CD14-positive monocyte (primary cell): ENCODE data around the gene MIXL1. TPM values are rescaled to one million over a fixed set of nuclear protein-coding genes. Genes with fewer than 3 reads are reported as not detected.
"Not testable (repeated sequence)": the region's sequence is repeated elsewhere in the genome, so short reads cannot be mapped to it uniquely, and the experiment has no call there.

ENCODE experiments used
- DNase-seq, 3 donors: peaks; one replicate each; pipeline ENCODE4 v3.0.0-alpha.2; 2011 to 2022
- H2AFZ ChIP-seq: 2 replicates; pipeline ENCODE4 v1.6.0; 2012; ENCODE audit warnings: mild to moderate bottlenecking, low read depth, low read length, inconsistent platforms; ENCODE audit not compliant: insufficient read depth, poor library complexity, severe bottlenecking
- H3K27ac ChIP-seq, 2 donors: 1 replicate in 1 of 2; 2 replicates in 1 of 2; pipeline ENCODE4 v1.5.1; 2012 to 2013; ENCODE audit warnings: low read length in 2 of 2, control low read depth in 1 of 2, inconsistent platforms in 1 of 2, low read depth in 1 of 2, mild to moderate bottlenecking in 1 of 2
- H3K27me3 ChIP-seq, 2 donors: one replicate each; pipeline versions ENCODE4 v1.6.0 to v1.6.1; 2011 to 2013; ENCODE audit warnings: low read length in 2 of 2; ENCODE audit not compliant: control insufficient read depth in 2 of 2, insufficient read depth in 2 of 2
- H3K36me3 ChIP-seq, 2 donors: replicated peaks in 1 of 2; 1 replicate in 1 of 2; 2 replicates in 1 of 2; pipeline versions ENCODE4 v1.5.1 to v1.6.1; 2012 to 2013; ENCODE audit warnings: low read length in 2 of 2, control low read depth in 1 of 2, inconsistent platforms in 1 of 2, mild to moderate bottlenecking in 1 of 2; ENCODE audit not compliant: insufficient read depth in 2 of 2, control insufficient read depth in 1 of 2
- H3K4me1 ChIP-seq, 2 donors: 1 replicate in 1 of 2; 2 replicates in 1 of 2; pipeline versions ENCODE4 v1.5.1 to v1.6.1; 2012 to 2013; ENCODE audit warnings: low read length in 2 of 2, control low read depth in 1 of 2, inconsistent platforms in 1 of 2, mild to moderate bottlenecking in 1 of 2, moderate library complexity in 1 of 2; ENCODE audit not compliant: insufficient read depth in 2 of 2, control insufficient read depth in 1 of 2
- H3K4me2 ChIP-seq: replicated peaks from 2 replicates; pipeline ENCODE3; 2012; ENCODE audit warnings: low read length, moderate library complexity, mild to moderate bottlenecking; ENCODE audit not compliant: poor library complexity, severe bottlenecking; ENCODE audit errors: extremely low read depth
- H3K4me3 ChIP-seq, 3 experiments: fragments of 200-600 bp in 1 of 3; sonication (generic) in 1 of 3; replicated peaks in 1 of 3; 1 replicate in 2 of 3; 2 replicates in 1 of 3; pipeline ENCODE4 v1.5.1; 2011 to 2013; ENCODE audit warnings: low read length in 3 of 3, mild to moderate bottlenecking in 3 of 3, control low read depth in 2 of 3, low read depth in 2 of 3, inconsistent platforms in 1 of 3, moderate library complexity in 1 of 3
- H3K79me2 ChIP-seq: 2 replicates; pipeline ENCODE4 v1.6.0; 2012; ENCODE audit warnings: mild to moderate bottlenecking, control low read depth, inconsistent platforms, low read length, moderate library complexity; ENCODE audit not compliant: insufficient read depth
- H3K9ac ChIP-seq: 2 replicates; pipeline ENCODE4 v1.6.0; 2017; ENCODE audit warnings: low read length, mild to moderate bottlenecking; ENCODE audit not compliant: insufficient read depth, poor library complexity, severe bottlenecking
- H3K9me3 ChIP-seq, 2 donors: replicated peaks in 1 of 2; 1 replicate in 1 of 2; 2 replicates in 1 of 2; pipeline versions ENCODE4 v1.5.1 to v1.6.1; 2012 to 2013; ENCODE audit warnings: low read length in 2 of 2, control low read depth in 1 of 2; ENCODE audit not compliant: control insufficient read depth in 1 of 2, insufficient read depth in 1 of 2
- H4K20me1 ChIP-seq: 2 replicates; pipeline ENCODE4 v1.6.0; 2012; ENCODE audit warnings: mild to moderate bottlenecking, low read length, control low read depth, moderate library complexity; ENCODE audit not compliant: insufficient read depth
- H3K27ac Mint-ChIP-seq, 7 donors: one replicate each; pipeline ENCODE4 v1.8.0; 2020; ENCODE audit warnings: mild to moderate bottlenecking in 7 of 7, mixed read lengths in 7 of 7, moderate library complexity in 6 of 7, inconsistent platforms in 2 of 7
- H3K27me3 Mint-ChIP-seq, 3 donors: one replicate each; pipeline ENCODE4 v1.8.0; 2021 to 2022; ENCODE audit warnings: low read depth in 3 of 3, mild to moderate bottlenecking in 3 of 3, mixed read lengths in 3 of 3, moderate library complexity in 3 of 3, inconsistent platforms in 1 of 3
- H3K36me3 Mint-ChIP-seq, 2 donors: one replicate each; pipeline ENCODE4 v1.8.0; 2020; ENCODE audit warnings: mixed read lengths in 2 of 2, inconsistent platforms in 1 of 2, mild to moderate bottlenecking in 1 of 2
- H3K4me1 Mint-ChIP-seq: one replicate; pipeline ENCODE4 v1.8.0; 2020; ENCODE audit warnings: mild to moderate bottlenecking, mixed read lengths
- H3K4me3 Mint-ChIP-seq, 2 donors: one replicate each; pipeline ENCODE4 v1.8.0; 2020; ENCODE audit warnings: mild to moderate bottlenecking in 2 of 2, mixed read lengths in 2 of 2, moderate library complexity in 1 of 2
- H3K9me3 Mint-ChIP-seq, 7 donors: one replicate each; pipeline ENCODE4 v1.8.0; 2020 to 2022; ENCODE audit warnings: mixed read lengths in 7 of 7, mild to moderate bottlenecking in 6 of 7, moderate library complexity in 6 of 7, inconsistent platforms in 2 of 7
- WGBS: methylation state at CpG from one replicate; pipeline ENCODE4 v1.1.5; 2013; ENCODE audit warnings: missing lambda C conversion rate; ENCODE audit not compliant: insufficient coverage; 5-methylcytosine and 5-hydroxymethylcytosine counted together
- intact Hi-C, 2 donors: fragments of 100-400 bp; cut with micrococcal nuclease; formaldehyde crosslinking; loops; one replicate each; pipeline versions ENCODE4 v1.15.0 to v1.15.1; 2023
- polyA plus RNA-seq, 3 donors: library from polyadenylated mRNA; depleted of rRNA in 1 of 3; unstranded in 2 of 3; stranded (reverse) in 1 of 3; fragments of 300-500 nt in 2 of 3; fragments of >200 nt in 1 of 3; fragmentation: Illumina TruSeq in 2 of 3; gene quantifications; 1 replicate in 2 of 3; 2 replicates in 1 of 3; pipeline ENCODE4 v1.2.3, GENCODE V29; 2012 to 2021
- TF ChIP-seq, protein P1 (sequence below): fragments of 200-600 bp; IDR thresholded peaks from one replicate; pipeline ENCODE4 v1.8.0; 2022; ENCODE audit warnings: antibody characterized with exemption, mild to moderate bottlenecking

The MIXL1 gene
- polyA plus RNA-seq, 3 donors = not detected

- no peaks in the 10 kb centered on the region for H3K9me3 Mint-ChIP-seq
- Histone ChIP-seq H3K27me3 (no peaks in the 10 kb centered on the region), H3K27ac (no peak overlapping the region), H3K9ac (no peak overlapping the region), H4K20me1 (no peaks in the 10 kb centered on the region), H3K9me3 (no peaks in the 10 kb centered on the region), H3K36me3 (no peaks in the 10 kb centered on the region), H3K4me2 (no peak overlapping the region), H2AFZ (no peak overlapping the region), H3K4me1 (peaks cover 6 to 8% of the 10 kb centered on the region in 2 donors), H3K4me3 (no peak overlapping the region), H3K79me2 (no peaks in the 10 kb centered on the region)
- no peak overlapping the region for H3K27ac Mint-ChIP-seq
- H3K4me1 Mint-ChIP-seq = peaks cover 8% of the 10 kb centered on the region
- intact Hi-C loops = no loop called here
- H3K27me3 Mint-ChIP-seq = peaks cover 0 to 5% (median 2%) of the 10 kb centered on the region in 3 donors
- no peak overlapping the region for H3K4me3 Mint-ChIP-seq
- DNase-seq = no peak
- 100% methylated on average over 2 of the region's 3 CpGs for WGBS
- no peaks in the 10 kb centered on the region for H3K36me3 Mint-ChIP-seq
- TF ChIP-seq, protein P1, sequence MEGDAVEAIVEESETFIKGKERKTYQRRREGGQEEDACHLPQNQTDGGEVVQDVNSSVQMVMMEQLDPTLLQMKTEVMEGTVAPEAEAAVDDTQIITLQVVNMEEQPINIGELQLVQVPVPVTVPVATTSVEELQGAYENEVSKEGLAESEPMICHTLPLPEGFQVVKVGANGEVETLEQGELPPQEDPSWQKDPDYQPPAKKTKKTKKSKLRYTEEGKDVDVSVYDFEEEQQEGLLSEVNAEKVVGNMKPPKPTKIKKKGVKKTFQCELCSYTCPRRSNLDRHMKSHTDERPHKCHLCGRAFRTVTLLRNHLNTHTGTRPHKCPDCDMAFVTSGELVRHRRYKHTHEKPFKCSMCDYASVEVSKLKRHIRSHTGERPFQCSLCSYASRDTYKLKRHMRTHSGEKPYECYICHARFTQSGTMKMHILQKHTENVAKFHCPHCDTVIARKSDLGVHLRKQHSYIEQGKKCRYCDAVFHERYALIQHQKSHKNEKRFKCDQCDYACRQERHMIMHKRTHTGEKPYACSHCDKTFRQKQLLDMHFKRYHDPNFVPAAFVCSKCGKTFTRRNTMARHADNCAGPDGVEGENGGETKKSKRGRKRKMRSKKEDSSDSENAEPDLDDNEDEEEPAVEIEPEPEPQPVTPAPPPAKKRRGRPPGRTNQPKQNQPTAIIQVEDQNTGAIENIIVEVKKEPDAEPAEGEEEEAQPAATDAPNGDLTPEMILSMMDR = no peak
These were observed 21.2 kb upstream of the MIXL1 start for GRCh38 chr1:226202246-226202645.

DNA sequence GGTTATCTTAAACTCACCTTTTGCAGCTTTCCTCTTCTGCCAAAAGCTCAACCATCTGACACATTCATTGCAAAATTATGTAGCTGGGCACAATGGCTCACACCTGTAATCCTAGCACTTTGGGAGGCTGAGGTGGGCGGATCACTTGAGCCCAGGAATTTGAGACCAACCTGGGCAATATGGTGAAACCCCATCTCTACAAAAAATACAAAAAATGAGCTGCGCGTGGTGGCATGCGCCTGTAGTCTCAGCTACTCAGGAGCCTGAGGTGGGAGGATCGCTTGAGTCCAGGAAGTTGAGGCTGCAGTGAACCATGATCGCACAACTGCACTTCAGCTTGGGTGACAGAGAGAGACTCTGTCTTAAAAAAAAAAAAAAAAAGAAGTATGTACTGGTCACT lies 20.8 kb upstream of the MIXL1 start:
- H3K4me2 ChIP-seq, H3K9me3 ChIP-seq, H3K79me2 ChIP-seq, H3K36me3 ChIP-seq, H3K9me3 Mint-ChIP-seq, DNase-seq, H4K20me1 ChIP-seq, H3K4me3 ChIP-seq, H3K27me3 Mint-ChIP-seq, H2AFZ ChIP-seq, H3K9ac ChIP-seq, H3K4me1 ChIP-seq, H3K36me3 Mint-ChIP-seq, H3K4me1 Mint-ChIP-seq, intact Hi-C loops, H3K27ac Mint-ChIP-seq, H3K27me3 ChIP-seq, H3K27ac ChIP-seq, H3K4me3 Mint-ChIP-seq: not testable (repeated sequence)
- no CpG with 5 or more reads among the region's 6 CpGs for WGBS
